ENCODE results near the gene AP5M1. TPM values are rescaled to one million over a fixed set of nuclear protein-coding genes. Genes with fewer than 3 reads are reported as not detected.

AP5M1 gene
- total RNA-seq, 1 experiment from 2014 or later: 68.3 TPM

GRCh38 chr14:57293866-57294837, 25.4 kb downstream of the AP5M1 start:
- Histone ChIP-seq H3K9me2 (replicated peaks; ENCODE audit: insufficient read depth, low read length) (no peaks in the 10 kb centered on the region), H3K4me1 (ENCODE audit: low read length) (no peaks in the 10 kb centered on the region), H4K20me1 (ENCODE audit: insufficient read depth, low read depth, low read length) (peaks cover 8% of the 10 kb centered on the region; the same call in 1 of the 2 replicates), H3K79me2 (ENCODE audit: low read length) (no peaks in the 10 kb centered on the region), H3K36me3 (ENCODE audit: insufficient read depth, low read length) (peaks cover 36% of the 10 kb centered on the region; the same call in 1 of the 2 replicates), H3K4me2 (ENCODE audit: low read depth, low read length, poor library complexity, severe bottlenecking) (no peak overlapping the region), H3K4me3 (ENCODE audit: low read length) (no peak overlapping the region), H3K27ac (ENCODE audit: low read length) (no peak overlapping the region), H3K9ac (ENCODE audit: low read length) (no peak overlapping the region), H3K27me3 (ENCODE audit: low read length) (no peaks in the 10 kb centered on the region), H3K9me3 (ENCODE audit: low read length) (no peaks in the 10 kb centered on the region), H2AFZ (ENCODE audit: low read length) (no peak overlapping the region)
- DNase-seq: peak; percentile 76

GRCh38 chr14:57295239-57295638, 26.5 kb downstream of the AP5M1 start:
- Histone ChIP-seq H3K9me3 (ENCODE audit: low read length) (no peaks in the 10 kb centered on the region), H3K27ac (ENCODE audit: low read length) (no peak overlapping the region), H3K4me2 (ENCODE audit: low read depth, low read length, poor library complexity, severe bottlenecking) (no peak overlapping the region), H2AFZ (ENCODE audit: low read length) (no peak overlapping the region), H3K27me3 (ENCODE audit: low read length) (no peaks in the 10 kb centered on the region), H3K79me2 (ENCODE audit: low read length) (no peaks in the 10 kb centered on the region), H3K4me1 (ENCODE audit: low read length) (no peaks in the 10 kb centered on the region), H3K4me3 (ENCODE audit: low read length) (no peak overlapping the region), H4K20me1 (ENCODE audit: insufficient read depth, low read depth, low read length) (peaks cover 8% of the 10 kb centered on the region; the same call in 1 of the 2 replicates), H3K9me2 (replicated peaks; ENCODE audit: insufficient read depth, low read length) (no peaks in the 10 kb centered on the region), H3K36me3 (ENCODE audit: insufficient read depth, low read length) (peaks cover 26% of the 10 kb centered on the region; the same call in 1 of the 2 replicates), H3K9ac (ENCODE audit: low read length) (no peak overlapping the region)
- no peak for DNase-seq

GRCh38 chr14:57297852-57298251, 29.1 kb downstream of the AP5M1 start:
- H3K27me3 ChIP-seq (ENCODE audit: low read length): no peaks in the 10 kb centered on the region
- H3K4me2 ChIP-seq (ENCODE audit: low read depth, low read length, poor library complexity, severe bottlenecking): no peak overlapping the region
- no peak overlapping the region for H3K27ac ChIP-seq (ENCODE audit: low read length)
- no peak for DNase-seq
- H3K79me2 ChIP-seq (ENCODE audit: low read length): no peaks in the 10 kb centered on the region
- H3K9me3 ChIP-seq (ENCODE audit: low read length): no peaks in the 10 kb centered on the region
- H3K9ac ChIP-seq (ENCODE audit: low read length): no peak overlapping the region
- H2AFZ ChIP-seq (ENCODE audit: low read length): no peak overlapping the region
- no peak overlapping the region for H3K4me3 ChIP-seq (ENCODE audit: low read length)
- H3K36me3 ChIP-seq (ENCODE audit: insufficient read depth, low read length): peaks cover 13% of the 10 kb centered on the region; the same call in 1 of the 2 replicates
- peaks cover 8% of the 10 kb centered on the region; the same call in 1 of the 2 replicates for H4K20me1 ChIP-seq (ENCODE audit: insufficient read depth, low read depth, low read length)
- no peaks in the 10 kb centered on the region for H3K4me1 ChIP-seq (ENCODE audit: low read length)
- no peaks in the 10 kb centered on the region for H3K9me2 ChIP-seq (replicated peaks; ENCODE audit: insufficient read depth, low read length)

GRCh38 chr14:57299511-57299910, 30.7 kb downstream of the AP5M1 start:
- no peak overlapping the region for H2AFZ ChIP-seq (ENCODE audit: low read length)
- H4K20me1 ChIP-seq (ENCODE audit: insufficient read depth, low read depth, low read length): peaks cover 5% of the 10 kb centered on the region; the same call in 1 of the 2 replicates
- H3K36me3 ChIP-seq (ENCODE audit: insufficient read depth, low read length): peaks cover 9% of the 10 kb centered on the region; the same call in 1 of the 2 replicates
- DNase-seq: no peak
- no peaks in the 10 kb centered on the region for H3K9me2 ChIP-seq (replicated peaks; ENCODE audit: insufficient read depth, low read length)
- H3K4me1 ChIP-seq (ENCODE audit: low read length): no peaks in the 10 kb centered on the region
- H3K4me2 ChIP-seq (ENCODE audit: low read depth, low read length, poor library complexity, severe bottlenecking): no peak overlapping the region
- H3K27ac ChIP-seq (ENCODE audit: low read length): no peak overlapping the region
- no peak overlapping the region for H3K9ac ChIP-seq (ENCODE audit: low read length)
- no peaks in the 10 kb centered on the region for H3K27me3 ChIP-seq (ENCODE audit: low read length)
- no peaks in the 10 kb centered on the region for H3K79me2 ChIP-seq (ENCODE audit: low read length)
- H3K4me3 ChIP-seq (ENCODE audit: low read length): no peak overlapping the region
- H3K9me3 ChIP-seq (ENCODE audit: low read length): no peaks in the 10 kb centered on the region

DNA sequence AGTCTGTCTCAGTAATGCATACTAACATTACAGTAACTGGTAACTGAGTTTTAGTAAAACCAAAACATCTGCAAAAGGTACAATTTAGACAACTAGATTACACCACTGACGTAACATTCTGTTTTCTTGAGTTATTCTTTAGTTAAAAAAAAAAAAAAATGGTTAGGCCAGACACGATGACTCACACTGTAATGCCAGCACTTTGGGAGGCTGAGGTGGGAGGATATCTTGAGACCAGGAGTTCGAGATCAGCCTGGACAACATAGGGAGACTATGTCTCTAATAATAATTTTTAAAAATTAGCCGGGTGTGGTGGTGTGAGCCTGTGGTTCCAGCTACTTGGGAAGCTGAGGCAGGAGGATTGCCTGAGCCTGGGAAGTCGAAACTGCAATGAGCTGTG, 34.1 kb downstream of the AP5M1 start:
- no peaks in the 10 kb centered on the region for H3K79me2 ChIP-seq (ENCODE audit: low read length)
- no peak for DNase-seq
- H3K27me3 ChIP-seq (ENCODE audit: low read length): no peaks in the 10 kb centered on the region
- H3K4me2 ChIP-seq (ENCODE audit: low read depth, low read length, poor library complexity, severe bottlenecking): no peak overlapping the region
- H3K4me1 ChIP-seq (ENCODE audit: low read length): no peaks in the 10 kb centered on the region
- no peaks in the 10 kb centered on the region for H4K20me1 ChIP-seq (ENCODE audit: insufficient read depth, low read depth, low read length)
- no peaks in the 10 kb centered on the region for H3K36me3 ChIP-seq (ENCODE audit: insufficient read depth, low read length)
- H3K9me2 ChIP-seq (replicated peaks; ENCODE audit: insufficient read depth, low read length): no peaks in the 10 kb centered on the region
- no peak overlapping the region for H3K9ac ChIP-seq (ENCODE audit: low read length)
- H3K4me3 ChIP-seq (ENCODE audit: low read length): no peak overlapping the region
- no peak overlapping the region for H2AFZ ChIP-seq (ENCODE audit: low read length)
- H3K27ac ChIP-seq (ENCODE audit: low read length): no peak overlapping the region
- no peaks in the 10 kb centered on the region for H3K9me3 ChIP-seq (ENCODE audit: low read length)

DNA sequence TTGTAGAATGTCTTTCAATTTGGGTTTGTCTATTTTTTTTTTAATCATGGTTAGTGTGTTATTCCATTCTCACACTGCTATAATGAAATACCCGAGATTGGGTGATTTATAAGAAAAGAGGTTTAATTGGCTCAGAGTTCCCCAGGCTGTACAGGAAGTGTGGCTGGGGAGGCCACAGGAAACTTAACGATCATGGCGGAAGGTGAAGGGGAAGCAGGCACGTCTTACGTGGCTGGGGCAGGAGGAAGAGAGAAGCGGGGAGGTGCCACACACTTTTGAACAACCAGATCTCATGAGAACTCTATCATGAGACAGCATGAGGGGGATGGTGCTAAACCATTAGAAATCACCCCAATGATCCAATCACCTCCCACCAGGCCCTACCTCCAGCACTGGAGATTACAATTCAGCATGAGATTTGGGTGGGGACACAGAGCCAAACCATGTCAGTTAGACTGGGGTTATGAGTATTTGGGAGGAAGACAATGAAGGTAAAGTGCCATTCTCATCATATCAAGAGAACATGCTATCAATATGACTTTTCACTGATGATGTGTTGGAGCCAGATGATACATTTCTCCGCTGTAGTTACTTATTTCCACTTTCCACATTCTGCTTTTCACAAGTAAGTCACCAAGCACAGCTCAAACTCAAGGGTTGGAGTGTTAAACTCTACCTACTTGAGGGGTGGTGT, 45.8 kb downstream of the AP5M1 start:
- Histone ChIP-seq H3K9ac (ENCODE audit: low read length) (no peak overlapping the region), H3K9me3 (ENCODE audit: low read length) (no peaks in the 10 kb centered on the region), H3K9me2 (replicated peaks; ENCODE audit: insufficient read depth, low read length) (no peaks in the 10 kb centered on the region), H3K27ac (ENCODE audit: low read length) (no peak overlapping the region), H3K4me3 (ENCODE audit: low read length) (no peak overlapping the region), H4K20me1 (ENCODE audit: insufficient read depth, low read depth, low read length) (0 out of 2 replicates have a peak, but pooled peaks cover 5% of the 10 kb centered on the region), H3K27me3 (ENCODE audit: low read length) (no peaks in the 10 kb centered on the region), H3K36me3 (ENCODE audit: insufficient read depth, low read length) (no peaks in the 10 kb centered on the region), H3K79me2 (ENCODE audit: low read length) (no peaks in the 10 kb centered on the region), H3K4me2 (ENCODE audit: low read depth, low read length, poor library complexity, severe bottlenecking) (no peak overlapping the region), H3K4me1 (ENCODE audit: low read length) (peaks cover 6% of the 10 kb centered on the region), H2AFZ (ENCODE audit: low read length) (no peak overlapping the region)
- no peak for DNase-seq

DNA sequence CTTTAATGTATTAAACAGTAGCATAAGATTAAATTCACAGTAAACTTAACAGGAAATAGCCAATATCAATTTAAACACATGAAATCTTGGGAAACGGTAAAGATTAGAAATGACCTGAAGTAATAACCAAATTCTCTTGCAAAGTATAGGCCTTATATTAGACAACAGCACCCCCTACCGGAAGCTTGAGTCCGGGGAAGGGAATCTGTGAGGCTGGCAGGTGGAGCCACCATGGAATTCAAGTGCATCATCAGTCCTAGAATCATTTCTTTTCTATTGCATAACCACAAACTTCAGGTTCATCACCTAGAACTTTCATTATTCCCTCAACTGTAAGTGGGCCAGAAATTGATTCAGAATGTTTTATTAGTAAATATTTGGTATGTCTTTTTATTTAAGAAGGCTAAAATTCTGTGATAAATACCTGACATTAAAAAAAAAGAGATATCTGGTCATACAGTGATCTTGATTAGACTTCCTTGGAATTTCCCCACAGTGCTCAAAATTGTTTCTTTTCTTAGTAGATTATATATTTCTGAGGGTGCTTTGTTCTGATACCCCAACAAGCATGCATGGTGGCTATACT, 48.6 kb downstream of the AP5M1 start:
- Histone ChIP-seq H3K4me3 (ENCODE audit: low read length) (no peak overlapping the region), H3K9ac (ENCODE audit: low read length) (no peak overlapping the region), H3K27ac (ENCODE audit: low read length) (no peak overlapping the region), H3K4me1 (ENCODE audit: low read length) (no peaks in the 10 kb centered on the region), H3K79me2 (ENCODE audit: low read length) (no peaks in the 10 kb centered on the region), H3K9me3 (ENCODE audit: low read length) (no peaks in the 10 kb centered on the region), H3K36me3 (ENCODE audit: insufficient read depth, low read length) (no peaks in the 10 kb centered on the region), H3K27me3 (ENCODE audit: low read length) (no peaks in the 10 kb centered on the region), H3K4me2 (ENCODE audit: low read depth, low read length, poor library complexity, severe bottlenecking) (no peak overlapping the region), H3K9me2 (replicated peaks; ENCODE audit: insufficient read depth, low read length) (no peaks in the 10 kb centered on the region), H4K20me1 (ENCODE audit: insufficient read depth, low read depth, low read length) (0 out of 2 replicates have a peak, but pooled peaks cover 5% of the 10 kb centered on the region), H2AFZ (ENCODE audit: low read length) (no peak overlapping the region)
- peak; percentile 95 for DNase-seq
